H1 (cell line): ENCODE data around the gene CRYGA. TPM values are rescaled to one million over a fixed set of nuclear protein-coding genes. Genes with fewer than 3 reads are reported as not detected.

ENCODE experiments used
- CTCF ChIA-PET: fragments of 300-600 bp; sonication (Branson Sonifier 250); formaldehyde crosslinking; loops from one replicate; lab custom pipeline; 2021; ENCODE audit not compliant: partially characterized antibody; lab: Charles Lee
- POLR2A ChIA-PET: fragments of 300-600 bp; sonication (Branson Sonifier 250); formaldehyde crosslinking; loops from one replicate; lab custom pipeline; 2021; ENCODE audit warnings: inconsistent platforms; ENCODE audit not compliant: partially characterized antibody; lab: Charles Lee
- DNase-seq, 2 experiments: peaks; one replicate each; pipeline versions ENCODE4 v3.0.0 to v3.0.0-alpha.2; 2010 to 2022; ENCODE audit warnings: low spot score in 2 of 2, low read depth in 1 of 2, mixed read lengths in 1 of 2
- FAIRE-seq: peaks from 2 replicates; lab custom pipeline; 2011; peaks lifted over from hg19 to GRCh38; lab: Jason Lieb, UNC
- H2AFZ ChIP-seq: 2 replicates; pipeline ENCODE4 v1.8.1; 2012; ENCODE audit warnings: low read length, inconsistent platforms
- H2AK5ac ChIP-seq: 2 replicates; pipeline ENCODE4 v1.6.1; 2013; ENCODE audit warnings: low read depth, low read length
- H2BK120ac ChIP-seq: replicated peaks from 2 replicates; pipeline ENCODE3; 2013; ENCODE audit warnings: low read depth, low read length, inconsistent platforms
- H2BK12ac ChIP-seq: 2 replicates; pipeline ENCODE4 v1.6.1; 2013; ENCODE audit warnings: low read depth, low read length
- H2BK15ac ChIP-seq: 2 replicates; pipeline ENCODE4 v1.6.1; 2013; ENCODE audit warnings: low read length
- H2BK20ac ChIP-seq: 2 replicates; pipeline ENCODE4 v1.6.1; 2013; ENCODE audit warnings: low read length
- H2BK5ac ChIP-seq: 2 replicates; pipeline ENCODE4 v1.6.1; 2013; ENCODE audit warnings: low read depth, low read length
- H3K14ac ChIP-seq: 2 replicates; pipeline ENCODE4 v1.6.1; 2013; ENCODE audit warnings: inconsistent platforms; ENCODE audit not compliant: insufficient read length
- H3K18ac ChIP-seq: 2 replicates; pipeline ENCODE4 v1.6.1; 2013; ENCODE audit warnings: low read length; ENCODE audit errors: extremely low read depth
- H3K23ac ChIP-seq: 2 replicates; pipeline ENCODE4 v1.6.1; 2013; ENCODE audit warnings: inconsistent platforms; ENCODE audit not compliant: insufficient read length
- H3K23me2 ChIP-seq: 2 replicates; pipeline ENCODE4 v1.6.1; 2013; ENCODE audit warnings: low read depth, low read length
- H3K27ac ChIP-seq: 2 replicates; pipeline ENCODE4 v1.6.1; 2011; ENCODE audit warnings: low read depth, low read length, inconsistent platforms
- H3K27me3 ChIP-seq, 4 experiments: replicated peaks in 1 of 4; 1 replicate in 1 of 4; 2 replicates in 3 of 4; pipeline versions ENCODE4 v1.6.1 to v1.8.1; 2011 to 2013; ENCODE audit warnings: low read length in 3 of 4, mild to moderate bottlenecking in 3 of 4, inconsistent platforms in 2 of 4, mixed read lengths in 2 of 4, moderate library complexity in 1 of 4; ENCODE audit not compliant: control insufficient read depth in 3 of 4, insufficient read depth in 3 of 4; ENCODE audit errors: extremely low read depth in 1 of 4
- H3K36me3 ChIP-seq, 4 experiments: 2 replicates each; pipeline versions ENCODE4 v1.6.1 to v1.8.1; 2011 to 2013; ENCODE audit warnings: mild to moderate bottlenecking in 4 of 4, low read length in 3 of 4, moderate library complexity in 2 of 4, control low read depth in 1 of 4, inconsistent platforms in 1 of 4; ENCODE audit not compliant: insufficient read depth in 4 of 4, control insufficient read depth in 2 of 4
- H3K4ac ChIP-seq: replicated peaks from 2 replicates; pipeline ENCODE3; 2013; ENCODE audit warnings: low read length, low read depth, mixed read lengths, inconsistent platforms; ENCODE audit not compliant: insufficient read length
- H3K4me1 ChIP-seq, 4 experiments: replicated peaks in 1 of 4; 1 replicate in 1 of 4; 2 replicates in 3 of 4; pipeline versions ENCODE4 v1.6.1 to v1.8.1; 2011 to 2013; ENCODE audit warnings: low read length in 3 of 4, inconsistent platforms in 2 of 4, mixed read lengths in 1 of 4; ENCODE audit not compliant: insufficient read depth in 4 of 4, control insufficient read depth in 3 of 4
- H3K4me2 ChIP-seq, 2 experiments: 2 replicates each; pipeline versions ENCODE4 v1.6.1 to v1.8.1; 2011 to 2013; ENCODE audit warnings: low read depth in 2 of 2, low read length in 2 of 2, control low read depth in 1 of 2, inconsistent platforms in 1 of 2, mild to moderate bottlenecking in 1 of 2; ENCODE audit not compliant: insufficient read depth in 1 of 2
- H3K4me3 ChIP-seq, 4 experiments: fragments of 200-600, 300-600 bp in 1 of 4; sonication (generic), shearing (Covaris generic), sonication (Bioruptor Twin) in 1 of 4; 2 replicates each; pipeline versions ENCODE4 v1.5.1 to v1.8.1; 2011 to 2016; ENCODE audit warnings: low read length in 4 of 4, low read depth in 3 of 4, control low read depth in 2 of 4, inconsistent platforms in 2 of 4, mild to moderate bottlenecking in 2 of 4, mixed read lengths in 1 of 4, moderate library complexity in 1 of 4; ENCODE audit not compliant: insufficient read depth in 2 of 4; ENCODE audit errors: extremely low read depth in 1 of 4
- H3K56ac ChIP-seq: replicated peaks from 2 replicates; pipeline ENCODE3; 2013; ENCODE audit warnings: low read depth, mild to moderate bottlenecking, mixed read lengths, low read length, inconsistent platforms; ENCODE audit not compliant: insufficient read length
- H3K79me1 ChIP-seq: 2 replicates; pipeline ENCODE4 v1.6.1; 2013; ENCODE audit warnings: low read depth, low read length, control low read depth
- H3K79me2 ChIP-seq, 2 experiments: 2 replicates each; pipeline versions ENCODE4 v1.6.1 to v1.8.1; 2012 to 2013; ENCODE audit warnings: low read length in 2 of 2, mild to moderate bottlenecking in 2 of 2, inconsistent platforms in 1 of 2; ENCODE audit not compliant: insufficient read depth in 2 of 2, control insufficient read depth in 1 of 2
- H3K9ac ChIP-seq, 4 experiments: replicated peaks in 1 of 4; 1 replicate in 1 of 4; 2 replicates in 3 of 4; pipeline versions ENCODE4 v1.6.1 to v1.8.1; 2011 to 2013; ENCODE audit warnings: low read depth in 3 of 4, low read length in 3 of 4, control low read depth in 2 of 4, mild to moderate bottlenecking in 2 of 4, moderate library complexity in 2 of 4, inconsistent platforms in 1 of 4; ENCODE audit errors: extremely low read depth in 1 of 4
- H3K9me3 ChIP-seq, 2 experiments: 2 replicates each; pipeline versions ENCODE4 v1.6.1 to v1.8.1; 2012 to 2013; ENCODE audit warnings: mild to moderate bottlenecking in 2 of 2, moderate library complexity in 2 of 2, control low read depth in 1 of 2, inconsistent platforms in 1 of 2, low read depth in 1 of 2, low read length in 1 of 2, mixed read lengths in 1 of 2; ENCODE audit not compliant: insufficient read depth in 2 of 2
- H4K20me1 ChIP-seq, 2 experiments: replicated peaks in 1 of 2; 2 replicates each; pipeline versions ENCODE3 to v1.8.1; 2011 to 2013; ENCODE audit warnings: inconsistent platforms in 2 of 2, low read length in 2 of 2, mild to moderate bottlenecking in 1 of 2; ENCODE audit not compliant: insufficient read depth in 2 of 2, control insufficient read depth in 1 of 2
- H4K5ac ChIP-seq: 2 replicates; pipeline ENCODE4 v1.6.1; 2013; ENCODE audit warnings: low read length, low read depth, mixed read lengths, inconsistent platforms; ENCODE audit not compliant: insufficient read length
- H4K8ac ChIP-seq: 2 replicates; pipeline ENCODE4 v1.8.0; 2013; ENCODE audit warnings: mild to moderate bottlenecking, moderate library complexity, low read length, inconsistent platforms; ENCODE audit not compliant: insufficient read depth; ENCODE audit errors: extremely low read depth
- H4K91ac ChIP-seq: replicated peaks from 2 replicates; pipeline ENCODE3; 2013; ENCODE audit warnings: low read length, mixed read lengths, inconsistent platforms; ENCODE audit not compliant: insufficient read length
- CBX5 ChIP-seq: fragments of 300-800, 300-1000 bp; sonication (generic); IDR thresholded peaks from 2 replicates; pipeline ENCODE4 v1.7.1; 2016; ENCODE audit warnings: antibody characterized with exemption, low read length, low read depth
- CHD1 ChIP-seq: IDR thresholded peaks from 2 replicates; pipeline ENCODE4 v1.6.1; 2012; ENCODE audit warnings: low read depth, low read length, improper control_type of control experiment
- CREB1 ChIP-seq: IDR thresholded peaks from 2 replicates; pipeline ENCODE4 v1.6.1; 2012; ENCODE audit warnings: inconsistent platforms
- EZH2 ChIP-seq: fragments of 200-600 bp; sonication (generic); IDR thresholded peaks from 2 replicates; pipeline ENCODE4 v1.7.1; 2012; ENCODE audit warnings: low read depth, mild to moderate bottlenecking, moderate library complexity, low read length, inconsistent platforms; ENCODE audit not compliant: severe bottlenecking
- KDM5A ChIP-seq: fragments of 200-600 bp; IDR thresholded peaks from 2 replicates; pipeline ENCODE4 v1.7.1; 2012; ENCODE audit warnings: mild to moderate bottlenecking, low read length, inconsistent platforms, mixed read lengths
- NANOG ChIP-seq: IDR thresholded peaks from 2 replicates; pipeline ENCODE4 v1.6.1; 2011; ENCODE audit warnings: low read length, low read depth, mild to moderate bottlenecking, inconsistent platforms; ENCODE audit not compliant: insufficient read depth, poor library complexity, severe bottlenecking
- POLR2AphosphoS5 ChIP-seq: IDR thresholded peaks from 2 replicates; pipeline ENCODE4 v1.6.1; 2011; ENCODE audit warnings: low read depth, low read length
- RBBP5 ChIP-seq: IDR thresholded peaks from 2 replicates; pipeline ENCODE4 v1.7.1; 2012; ENCODE audit warnings: low read depth, mild to moderate bottlenecking, inconsistent platforms, low read length, moderate library complexity, borderline replicate concordance
- SIX5 ChIP-seq: IDR thresholded peaks from 2 replicates; pipeline ENCODE4 v1.6.1; 2011; ENCODE audit warnings: mild to moderate bottlenecking, low read depth, low read length
- SP1 ChIP-seq: IDR thresholded peaks from 2 replicates; pipeline ENCODE4 v1.6.1; 2011; ENCODE audit warnings: low read depth, low read length
- SRF ChIP-seq: IDR thresholded peaks from 2 replicates; pipeline ENCODE4 v1.6.1; 2011; ENCODE audit warnings: mild to moderate bottlenecking, low read depth, low read length, moderate library complexity
- TBP ChIP-seq: IDR thresholded peaks from 2 replicates; pipeline ENCODE4 v1.6.1; 2011; ENCODE audit warnings: low read depth, low read length, improper control_type of control experiment
- USF2 ChIP-seq: IDR thresholded peaks from 2 replicates; pipeline ENCODE4 v1.6.1; 2011; ENCODE audit warnings: low read length, improper control_type of control experiment
- ZNF274 ChIP-seq: IDR thresholded peaks from 2 replicates; pipeline ENCODE4 v1.7.0; 2012; ENCODE audit warnings: low read length, borderline replicate concordance; ENCODE audit errors: extremely low read depth
- WGBS, 2 experiments: shearing (Covaris generic) in 1 of 2; methylation state at CpG; one replicate each; pipeline versions ENCODE4 v1.1.6 to v1.1.7; 2013 to 2015; ENCODE audit warnings: low lambda C conversion rate in 2 of 2, mixed read lengths in 2 of 2, inconsistent platforms in 1 of 2, low coverage in 1 of 2, missing lambda C conversion rate in 1 of 2; ENCODE audit not compliant: insufficient replicate concordance in 2 of 2, insufficient coverage in 1 of 2, insufficient read length in 1 of 2; ENCODE audit errors: extremely low coverage in 1 of 2, missing lambda C conversion rate in 1 of 2; 5-methylcytosine and 5-hydroxymethylcytosine counted together
- polyA plus RNA-seq, 7 experiments: library from polyadenylated mRNA; depleted of rRNA in 3 of 7; stranded (reverse) in 5 of 7; unstranded in 2 of 7; fragments of >200 nt in 5 of 7; fragments of 200-250 nt in 2 of 7; gene quantifications; 1 replicate in 5 of 7; 2 replicates in 1 of 7; 4 replicates in 1 of 7; pipeline versions ENCODE4 v1.2.1 to v1.2.3, GENCODE V29; 2011 to 2013; ENCODE audit warnings: missing spikeins in 2 of 7, mixed read lengths in 2 of 7
- total RNA-seq: library from RNA; stranded (reverse); fragmentation: NEBNext Ultra II Directional; extraction: Animal tissue kit (Norgen Biotek cat#: 25700); gene quantifications from 2 replicates; pipeline ENCODE4 v1.2.1, GENCODE V29; 2021

Gene CRYGA
- total and polyA plus RNA-seq, 2 of the 8 experiments (the other 6 are each of a cell fraction or from before 2014, with no cell fraction given): not detected

GRCh38 chr2:208174144-208174543 lies 10.8 kb upstream of the CRYGA start:
- H2BK20ac ChIP-seq: no peak overlapping the region
- no peak overlapping the region for H3K4me2 ChIP-seq
- ChIA-PET CTCF (interaction anchor here (0.8 to 5.2 kb wide), 26 partner anchors 9 to 164 kb away, joined by 3 to 56 read pairs (median 12); partner anchors contain the start of genes C2orf80, CRYGA, CRYGB and CRYGC), POLR2A (interaction anchor here (0.9 to 2.5 kb wide), 2 partner anchors 9 to 80 kb away, joined by 4 to 17 read pairs; partner anchors contain the start of gene IDH1)
- no peak overlapping the region for H3K9ac ChIP-seq
- H3K23me2 ChIP-seq: peaks cover 3% of the 10 kb centered on the region; the same call in 1 of the 2 replicates
- H4K91ac ChIP-seq: no peak overlapping the region
- DNase-seq (no peak), FAIRE-seq (no peak)
- H2BK5ac ChIP-seq: no peak overlapping the region
- H2BK120ac ChIP-seq: no peak overlapping the region
- no peak overlapping the region for H3K23ac ChIP-seq
- H3K4ac ChIP-seq: no peak overlapping the region
- H3K56ac ChIP-seq: no peak overlapping the region
- peaks cover 0 to under 1% (median 0%) of the 10 kb centered on the region in 4 experiments; a peak in 2 of 7 replicates for H3K4me1 ChIP-seq
- no peak overlapping the region for H3K14ac ChIP-seq
- no peak overlapping the region for H4K5ac ChIP-seq
- H3K79me1 ChIP-seq: no peaks in the 10 kb centered on the region
- no peaks in the 10 kb centered on the region for H3K9me3 ChIP-seq
- H3K18ac ChIP-seq: no peak overlapping the region
- H3K36me3 ChIP-seq: no peaks in the 10 kb centered on the region
- no peaks in the 10 kb centered on the region for H4K20me1 ChIP-seq
- H2AK5ac ChIP-seq: no peak overlapping the region
- no peak overlapping the region for H2BK15ac ChIP-seq
- no peak overlapping the region for H3K27ac ChIP-seq
- H2BK12ac ChIP-seq: no peak overlapping the region
- H4K8ac ChIP-seq: no peak overlapping the region
- H3K79me2 ChIP-seq: no peaks in the 10 kb centered on the region
- 0 out of 2 replicates have a peak overlapping the region, but pooled peaks have one; percentile 23 for H2AFZ ChIP-seq
- 94% methylated on average over 9 of the region's 9 CpGs; no CpG with 5 or more reads in 1 of the 2 experiments for WGBS, 2 experiments
- no peaks in the 10 kb centered on the region for H3K27me3 ChIP-seq
- H3K4me3 ChIP-seq: no peak overlapping the region
- TF ChIP-seq CHD1 (no peak), TBP (no peak), USF2 (no peak), SP1 (no peak), SRF (no peak), CREB1 (no peak), SIX5 (no peak), CBX5 (no peak), RBBP5 (no peak), NANOG (no peak), KDM5A (no peak), EZH2 (no peak), POLR2AphosphoS5 (no peak), ZNF274 (no peak)
